Skeletal muscle satellite cell (primary cell): ENCODE results near the gene PSMD12.
"Not testable (repeated sequence)": the region's sequence is repeated elsewhere in the genome, so short reads cannot be mapped to it uniquely, and the experiment has no call there.

Experiments used
- H3K27me3 ChIP-seq: 2 replicates; pipeline ENCODE4 v1.7.0; 2013; ENCODE audit warnings: low read length; ENCODE audit not compliant: control insufficient read depth, insufficient read depth
- H3K36me3 ChIP-seq: 2 replicates; pipeline ENCODE4 v1.7.0; 2013; ENCODE audit warnings: mild to moderate bottlenecking, control low read depth, low read length; ENCODE audit not compliant: insufficient read depth
- H3K4me1 ChIP-seq: 2 replicates; pipeline ENCODE4 v1.7.0; 2013; ENCODE audit warnings: low read length; ENCODE audit not compliant: control insufficient read depth, insufficient read depth
- H3K4me2 ChIP-seq: 2 replicates; pipeline ENCODE4 v1.7.0; 2013; ENCODE audit warnings: mild to moderate bottlenecking, low read length
- H3K4me3 ChIP-seq: 2 replicates; pipeline ENCODE4 v1.7.0; 2013; ENCODE audit warnings: low read length
- H3K9ac ChIP-seq: 2 replicates; pipeline ENCODE4 v1.7.0; 2013; ENCODE audit warnings: mild to moderate bottlenecking, low read depth, low read length, moderate library complexity
- H3K9me3 ChIP-seq: replicated peaks from 2 replicates; pipeline ENCODE4 v1.7.0; 2013; ENCODE audit warnings: mild to moderate bottlenecking, control low read depth, low read length

PSMD12 gene

GRCh38 chr17:67323445-67323844 lies 42.9 kb downstream of the PSMD12 start:
- H3K4me2 ChIP-seq: no peak overlapping the region
- H3K36me3 ChIP-seq: no peaks in the 10 kb centered on the region
- no peak overlapping the region for H3K9ac ChIP-seq
- no peaks in the 10 kb centered on the region for H3K9me3 ChIP-seq
- no peaks in the 10 kb centered on the region for H3K4me1 ChIP-seq
- no peak overlapping the region for H3K4me3 ChIP-seq
- H3K27me3 ChIP-seq: no peaks in the 10 kb centered on the region

DNA sequence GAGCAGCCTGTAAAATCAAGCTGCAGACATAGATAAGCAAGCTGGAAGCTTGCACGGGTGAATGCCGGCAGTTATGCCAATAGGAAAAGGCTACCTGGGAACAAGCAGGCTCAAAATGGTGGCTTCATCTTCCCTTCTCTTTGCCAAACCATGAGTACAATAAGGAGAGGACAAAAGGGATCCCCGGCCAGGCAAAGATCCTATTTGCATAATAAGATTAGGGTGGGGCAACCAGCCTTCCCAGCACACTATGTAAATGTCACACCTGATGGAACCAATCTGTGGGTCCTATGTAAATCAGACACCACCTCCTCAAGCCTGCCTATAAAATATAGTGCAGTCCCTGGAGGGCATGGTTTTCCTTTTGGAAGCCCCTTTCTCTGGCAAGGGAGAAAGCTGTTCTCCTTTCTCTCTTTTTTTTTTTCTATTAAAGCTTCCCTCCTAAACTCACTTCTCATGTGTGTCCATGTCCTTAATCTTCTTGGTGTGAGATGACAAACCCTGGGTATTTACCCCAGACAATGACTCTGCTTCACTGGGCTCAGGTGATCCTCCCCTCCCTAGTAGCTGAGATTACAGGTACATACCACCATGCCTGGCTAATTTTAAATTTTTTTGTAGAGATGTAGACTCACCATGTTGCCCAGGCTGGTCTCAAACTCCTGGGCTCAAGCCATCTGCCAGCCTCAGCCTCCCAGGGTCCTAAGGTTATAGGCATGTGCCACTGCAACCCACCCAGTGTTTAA lies 44.2 kb downstream of the PSMD12 start:
- H3K9ac ChIP-seq: no peak overlapping the region
- no peaks in the 10 kb centered on the region for H3K9me3 ChIP-seq
- H3K27me3 ChIP-seq: no peaks in the 10 kb centered on the region
- H3K4me3 ChIP-seq: no peak overlapping the region
- H3K4me2 ChIP-seq: no peak overlapping the region
- no peaks in the 10 kb centered on the region for H3K36me3 ChIP-seq
- no peaks in the 10 kb centered on the region for H3K4me1 ChIP-seq

GRCh38 chr17:67321486-67321885 lies 44.9 kb downstream of the PSMD12 start:
- not testable (repeated sequence) for H3K4me1 ChIP-seq, H3K4me3 ChIP-seq, H3K9ac ChIP-seq, H3K9me3 ChIP-seq, H3K27me3 ChIP-seq, H3K36me3 ChIP-seq, H3K4me2 ChIP-seq

DNA sequence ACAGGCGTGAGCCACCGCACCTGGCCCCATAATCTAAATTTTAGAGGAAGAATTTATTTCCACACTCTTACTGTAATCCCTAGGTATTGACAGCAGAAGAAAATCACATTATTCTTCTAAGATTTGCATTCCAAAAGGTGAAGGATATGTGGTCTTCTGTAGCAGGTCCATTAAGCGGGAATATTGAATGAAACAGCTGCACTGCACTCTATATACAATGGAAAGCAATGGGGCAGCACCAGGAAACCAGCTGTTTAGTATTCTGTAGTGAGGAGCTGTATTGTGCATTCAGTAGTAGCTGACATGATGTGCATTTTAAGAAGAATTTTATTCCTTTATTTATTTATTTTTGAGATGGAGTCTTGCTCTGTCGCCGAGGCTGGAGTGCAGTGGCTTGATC lies 49.6 kb downstream of the PSMD12 start:
- Histone ChIP-seq H3K4me2 (no peak overlapping the region), H3K9ac (no peak overlapping the region), H3K36me3 (no peaks in the 10 kb centered on the region), H3K27me3 (no peaks in the 10 kb centered on the region), H3K4me3 (no peak overlapping the region), H3K9me3 (no peaks in the 10 kb centered on the region), H3K4me1 (peaks cover 3% of the 10 kb centered on the region)

DNA sequence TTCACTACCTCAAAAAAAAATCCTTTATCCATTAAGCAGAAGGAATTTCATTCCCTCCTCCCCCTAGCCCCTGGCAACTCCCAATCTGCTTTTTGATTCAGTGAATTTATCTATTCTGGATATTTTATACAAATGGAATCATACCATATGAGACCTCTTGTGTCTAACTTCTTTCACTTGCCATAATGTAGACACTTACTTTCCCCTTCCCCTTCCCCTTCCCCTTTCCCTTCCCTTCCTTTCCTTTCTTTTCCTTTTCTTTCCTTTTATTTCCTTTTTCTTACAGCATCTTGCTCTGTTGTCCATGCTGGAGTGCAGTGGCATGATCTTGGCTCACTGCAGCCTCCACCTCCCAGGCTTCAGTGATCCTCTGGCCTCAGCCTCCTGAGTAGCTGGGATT lies 50.5 kb downstream of the PSMD12 start:
- no peak overlapping the region for H3K4me2 ChIP-seq
- H3K9ac ChIP-seq: no peak overlapping the region
- peaks cover 3% of the 10 kb centered on the region for H3K4me1 ChIP-seq
- no peaks in the 10 kb centered on the region for H3K27me3 ChIP-seq
- no peak overlapping the region for H3K4me3 ChIP-seq
- H3K36me3 ChIP-seq: no peaks in the 10 kb centered on the region
- H3K9me3 ChIP-seq: no peaks in the 10 kb centered on the region

GRCh38 chr17:67312265-67312664 lies 54.1 kb downstream of the PSMD12 start:
- H3K4me3 ChIP-seq: no peak overlapping the region
- no peak overlapping the region for H3K4me2 ChIP-seq
- H3K9ac ChIP-seq: no peak overlapping the region
- no peaks in the 10 kb centered on the region for H3K27me3 ChIP-seq
- peaks cover 3% of the 10 kb centered on the region for H3K4me1 ChIP-seq
- no peaks in the 10 kb centered on the region for H3K36me3 ChIP-seq
- no peaks in the 10 kb centered on the region for H3K9me3 ChIP-seq

GRCh38 chr17:67311575-67311974 lies 54.8 kb downstream of the PSMD12 start:
- Histone ChIP-seq H3K9ac (no peak overlapping the region), H3K4me3 (no peak overlapping the region), H3K4me1 (peaks cover 3% of the 10 kb centered on the region), H3K4me2 (no peak overlapping the region), H3K36me3 (no peaks in the 10 kb centered on the region), H3K27me3 (no peaks in the 10 kb centered on the region), H3K9me3 (no peaks in the 10 kb centered on the region)

GRCh38 chr17:67310406-67310805 lies 56.0 kb downstream of the PSMD12 start:
- no peak overlapping the region for H3K4me3 ChIP-seq
- no peak overlapping the region for H3K4me2 ChIP-seq
- no peaks in the 10 kb centered on the region for H3K9me3 ChIP-seq
- H3K36me3 ChIP-seq: no peaks in the 10 kb centered on the region
- no peaks in the 10 kb centered on the region for H3K27me3 ChIP-seq
- H3K4me1 ChIP-seq: peaks cover 3% of the 10 kb centered on the region
- H3K9ac ChIP-seq: no peak overlapping the region

DNA sequence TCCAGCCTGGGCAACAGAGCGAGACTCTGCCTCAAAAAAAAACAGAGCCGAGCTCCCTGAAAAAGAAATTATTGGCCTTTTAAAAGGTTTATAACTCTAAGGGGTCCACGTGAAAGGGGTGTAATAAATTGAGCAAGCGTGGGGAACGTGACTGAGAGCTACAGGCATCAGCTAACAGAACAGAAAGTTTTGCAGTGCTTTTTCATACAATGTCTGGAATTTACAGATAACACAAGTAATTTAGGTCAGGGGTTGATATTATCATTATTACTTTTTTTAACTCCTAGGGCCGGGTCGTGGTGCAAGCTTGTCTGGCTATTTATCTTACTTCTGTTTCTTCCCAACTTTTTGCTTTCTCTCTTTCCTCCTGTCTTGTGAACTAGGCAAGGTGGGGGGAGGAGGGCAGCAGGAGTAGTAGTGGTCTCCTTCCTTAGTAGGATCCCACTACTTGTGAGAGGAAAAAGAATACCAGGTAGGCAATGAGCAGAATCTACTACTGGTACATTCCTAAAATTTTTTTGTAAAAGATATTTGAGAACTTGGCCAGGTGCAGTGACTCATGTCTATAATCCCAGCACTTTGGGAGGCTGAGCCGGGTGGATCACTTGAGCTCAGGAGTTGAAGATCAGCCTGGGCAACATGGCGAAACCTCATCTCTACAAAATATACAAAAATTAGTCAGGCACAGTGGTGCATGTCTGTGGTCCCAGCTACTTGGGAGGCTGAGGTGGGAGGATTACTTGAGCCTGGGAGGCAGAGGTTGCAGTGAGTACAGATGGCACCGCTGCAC lies 60.7 kb downstream of the PSMD12 start:
- H3K27me3 ChIP-seq, H3K9ac ChIP-seq, H3K36me3 ChIP-seq, H3K4me3 ChIP-seq, H3K9me3 ChIP-seq, H3K4me2 ChIP-seq, H3K4me1 ChIP-seq: not testable (repeated sequence)

DNA sequence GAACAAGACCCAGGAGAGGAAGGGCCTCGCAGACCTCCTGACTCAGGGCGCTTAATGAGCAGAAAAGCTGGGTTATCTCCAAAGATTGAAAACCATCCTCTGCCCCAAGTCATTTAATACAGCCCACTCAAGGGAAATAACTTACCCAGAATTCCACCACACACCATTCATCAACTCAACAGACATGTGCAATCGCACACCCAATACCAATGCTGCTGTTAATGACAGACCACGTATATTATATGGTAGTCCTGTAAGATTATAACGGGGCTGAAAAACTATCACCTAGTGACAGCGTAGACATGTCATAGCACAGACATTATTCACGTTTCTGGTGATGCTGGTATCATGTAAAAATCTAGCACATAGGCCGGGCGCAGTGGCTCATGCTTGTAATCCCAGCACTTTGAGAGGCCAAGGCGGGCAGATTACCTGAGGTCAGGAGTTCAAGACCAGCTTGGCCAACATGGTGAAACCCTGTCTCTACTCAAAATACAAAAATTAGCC lies 68.9 kb downstream of the PSMD12 start:
- no peaks in the 10 kb centered on the region for H3K9me3 ChIP-seq
- H3K9ac ChIP-seq: no peak overlapping the region
- no peak overlapping the region for H3K4me2 ChIP-seq
- H3K36me3 ChIP-seq: no peaks in the 10 kb centered on the region
- H3K4me1 ChIP-seq: no peaks in the 10 kb centered on the region
- H3K4me3 ChIP-seq: no peak overlapping the region
- no peaks in the 10 kb centered on the region for H3K27me3 ChIP-seq

DNA sequence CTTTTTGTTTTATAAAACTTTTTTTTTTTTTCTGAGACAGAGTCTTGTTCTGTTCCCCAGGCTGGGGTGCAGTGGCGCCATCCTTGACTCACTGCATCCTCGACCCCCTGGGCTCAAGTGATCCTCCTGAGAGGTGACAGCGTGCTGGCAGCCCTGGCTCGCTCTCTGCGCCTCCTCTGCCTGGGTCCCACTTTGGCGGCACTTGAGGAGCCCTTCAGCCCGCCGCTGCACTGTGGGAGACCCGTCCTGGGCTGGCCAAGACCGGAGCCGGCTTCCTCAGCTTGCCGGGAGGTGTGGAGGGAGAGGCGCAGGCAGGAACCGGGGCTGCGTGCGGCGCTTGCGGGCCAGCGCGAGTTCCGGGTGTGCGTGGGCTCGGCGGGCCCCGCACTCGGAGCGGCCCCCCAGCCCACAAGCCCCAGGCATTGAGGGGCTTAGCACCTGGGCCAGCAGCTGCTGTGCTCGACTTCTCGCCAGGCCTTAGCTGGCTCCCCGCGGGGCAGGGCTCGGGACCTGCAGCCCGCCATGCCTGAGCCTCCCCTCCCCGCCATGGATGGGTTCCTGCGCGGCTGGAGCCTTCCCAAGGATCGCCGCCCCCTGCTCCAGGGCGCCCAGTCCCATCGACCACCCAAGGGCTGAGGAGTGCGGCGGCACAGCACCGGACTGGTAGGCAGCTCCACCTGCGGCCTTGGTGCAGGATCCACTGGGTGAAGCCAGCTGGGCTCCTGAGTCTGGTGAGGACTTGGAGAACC lies 71.8 kb downstream of the PSMD12 start:
- Histone ChIP-seq H3K4me3 (no peak overlapping the region), H3K4me2 (no peak overlapping the region), H3K36me3 (no peaks in the 10 kb centered on the region), H3K4me1 (peaks cover under 1% of the 10 kb centered on the region), H3K27me3 (no peaks in the 10 kb centered on the region), H3K9ac (no peak overlapping the region), H3K9me3 (no peaks in the 10 kb centered on the region)
